Rectal smooth muscle tissue (tissue), 1 donor: ENCODE data around the gene HEPACAM2.
A peak's percentile ranks its signal among the peaks of the same experiment; 100 is the strongest.

ENCODE experiments used
- H3K27ac ChIP-seq: one replicate; pipeline ENCODE4 v1.7.0; 2013; ENCODE audit warnings: low read depth, low read length, inconsistent platforms
- H3K27me3 ChIP-seq: one replicate; pipeline ENCODE4 v1.7.0; 2013; ENCODE audit warnings: low read length; ENCODE audit not compliant: control insufficient read depth, insufficient read depth
- H3K36me3 ChIP-seq: one replicate; pipeline ENCODE4 v1.7.0; 2013; ENCODE audit warnings: low read length; ENCODE audit not compliant: control insufficient read depth, insufficient read depth
- H3K4me1 ChIP-seq: one replicate; pipeline ENCODE4 v1.7.0; 2013; ENCODE audit warnings: low read length; ENCODE audit not compliant: control insufficient read depth, insufficient read depth
- H3K4me3 ChIP-seq: one replicate; pipeline ENCODE4 v1.7.0; 2013; ENCODE audit warnings: low read length
- H3K9ac ChIP-seq: one replicate; pipeline ENCODE4 v1.7.0; 2013; ENCODE audit warnings: low read length

The HEPACAM2 gene

GRCh38 chr7:93226310-93226709, at the start of gene HEPACAM2:
Gene HEPACAM2, minus strand, starts transcription at chr7:93226469.
- Histone ChIP-seq H3K9ac (no peak within 1 kb of the TSS), H3K36me3 (no peaks in the 10 kb centered on the region), H3K4me3 (no peak within 1 kb of the TSS), H3K27ac (no peak within 1 kb of the TSS), H3K4me1 (no peaks in the 10 kb centered on the region), H3K27me3 (no peaks in the 10 kb centered on the region)

DNA sequence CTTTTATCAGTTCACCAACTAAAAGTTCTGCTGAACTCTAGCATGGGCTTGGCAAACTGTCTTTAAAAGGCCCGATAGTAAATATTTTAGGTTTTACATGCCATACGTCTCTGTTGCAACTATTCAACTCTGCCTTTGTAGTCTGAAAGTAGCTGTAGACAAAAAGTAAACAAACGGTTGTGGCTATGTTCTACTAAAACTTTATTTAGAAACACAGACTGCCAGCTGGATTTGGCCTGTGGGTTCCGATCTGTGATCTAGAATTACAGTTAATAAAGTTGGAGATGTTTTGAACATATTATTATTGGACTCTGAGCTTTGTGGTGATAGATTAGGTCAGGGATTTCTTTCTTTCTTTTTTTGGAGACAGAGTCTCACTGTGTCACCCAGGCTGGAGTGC, 39.0 kb upstream of the HEPACAM2 start:
- no peaks in the 10 kb centered on the region for H3K36me3 ChIP-seq
- no peak overlapping the region for H3K27ac ChIP-seq
- no peaks in the 10 kb centered on the region for H3K27me3 ChIP-seq

DNA sequence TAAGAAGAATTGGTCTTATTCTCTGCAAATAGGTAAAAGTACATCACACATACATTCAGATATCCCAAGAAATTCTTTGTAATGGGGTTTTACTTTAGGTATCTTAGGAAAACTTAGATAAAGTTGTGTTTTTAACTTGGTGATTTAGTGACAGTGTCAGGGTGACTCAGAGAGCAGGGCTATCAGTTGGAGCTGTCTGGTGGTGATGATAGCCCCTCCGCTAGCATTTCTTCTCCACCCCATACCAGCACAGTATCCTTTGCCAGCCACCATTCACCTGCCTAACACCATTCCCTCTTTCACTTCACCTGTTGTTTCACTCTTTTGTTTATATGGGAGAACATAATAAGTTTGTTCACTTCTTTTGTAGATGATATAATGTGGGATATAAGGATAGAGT, 36.3 kb upstream of the HEPACAM2 start:
- Histone ChIP-seq H3K27me3 (no peaks in the 10 kb centered on the region), H3K27ac (no peak overlapping the region), H3K4me3 (no peak overlapping the region), H3K9ac (no peak overlapping the region), H3K4me1 (no peaks in the 10 kb centered on the region), H3K36me3 (no peaks in the 10 kb centered on the region)

More for the DNA sequence above, 39.0 kb upstream of the HEPACAM2 start:
- H3K4me1 ChIP-seq: no peaks in the 10 kb centered on the region
- no peak overlapping the region for H3K4me3 ChIP-seq
- H3K9ac ChIP-seq: no peak overlapping the region

DNA sequence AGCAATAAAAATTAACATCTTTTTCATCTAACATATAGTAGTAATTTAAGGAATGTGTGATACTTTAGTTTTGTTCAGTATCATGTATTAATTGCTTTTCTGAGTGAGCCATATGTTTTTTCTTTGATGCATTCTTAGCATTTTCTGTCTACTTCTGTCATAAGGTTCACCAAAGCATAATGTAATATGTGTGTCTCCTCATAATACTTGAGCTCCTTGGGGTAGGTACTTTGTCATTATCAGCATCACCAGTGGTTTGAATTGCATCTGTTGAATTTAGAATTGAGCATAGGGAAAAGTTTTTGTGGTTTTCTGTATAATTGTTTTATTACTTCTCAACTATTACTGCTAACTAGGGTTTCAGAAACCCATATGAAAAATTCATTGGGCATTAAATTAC, 32.4 kb upstream of the HEPACAM2 start:
- Histone ChIP-seq H3K9ac (no peak overlapping the region), H3K36me3 (no peaks in the 10 kb centered on the region), H3K4me1 (no peaks in the 10 kb centered on the region), H3K4me3 (no peak overlapping the region), H3K27ac (no peak overlapping the region), H3K27me3 (no peaks in the 10 kb centered on the region)

DNA sequence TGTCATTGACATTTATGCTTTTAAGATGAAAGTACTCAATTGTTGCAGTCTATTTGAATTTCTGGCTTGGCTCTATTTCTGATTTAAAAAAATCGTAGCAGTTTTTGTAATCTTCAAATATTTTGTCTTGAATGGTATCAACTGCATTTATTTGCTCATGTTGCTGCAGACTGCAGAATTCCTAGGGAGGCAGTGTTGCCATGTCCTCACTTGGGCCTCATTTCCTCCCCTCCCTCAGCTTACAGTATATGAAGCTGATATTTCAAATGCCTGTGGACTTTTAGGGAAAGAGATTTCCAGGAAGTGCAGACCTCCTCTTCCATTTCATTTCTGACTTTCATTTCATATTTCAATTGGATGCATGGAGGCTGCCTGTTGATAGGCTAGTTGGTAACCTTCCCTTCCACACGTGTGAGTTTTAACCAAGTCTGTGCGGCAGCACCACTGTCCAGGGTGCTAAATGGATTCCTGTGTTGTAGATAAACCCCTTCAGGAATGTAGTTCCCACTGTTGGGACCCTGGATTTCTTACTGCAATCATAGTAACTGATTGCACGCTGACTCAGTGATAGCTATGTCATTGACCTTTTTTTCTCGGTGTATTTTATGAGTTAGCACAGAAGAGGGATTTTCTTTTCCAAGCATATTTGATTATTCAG, 23.4 kb upstream of the HEPACAM2 start:
- Histone ChIP-seq H3K4me3 (no peak overlapping the region), H3K9ac (no peak overlapping the region), H3K4me1 (peaks cover 3% of the 10 kb centered on the region), H3K27ac (no peak overlapping the region), H3K27me3 (no peaks in the 10 kb centered on the region), H3K36me3 (no peaks in the 10 kb centered on the region)

DNA sequence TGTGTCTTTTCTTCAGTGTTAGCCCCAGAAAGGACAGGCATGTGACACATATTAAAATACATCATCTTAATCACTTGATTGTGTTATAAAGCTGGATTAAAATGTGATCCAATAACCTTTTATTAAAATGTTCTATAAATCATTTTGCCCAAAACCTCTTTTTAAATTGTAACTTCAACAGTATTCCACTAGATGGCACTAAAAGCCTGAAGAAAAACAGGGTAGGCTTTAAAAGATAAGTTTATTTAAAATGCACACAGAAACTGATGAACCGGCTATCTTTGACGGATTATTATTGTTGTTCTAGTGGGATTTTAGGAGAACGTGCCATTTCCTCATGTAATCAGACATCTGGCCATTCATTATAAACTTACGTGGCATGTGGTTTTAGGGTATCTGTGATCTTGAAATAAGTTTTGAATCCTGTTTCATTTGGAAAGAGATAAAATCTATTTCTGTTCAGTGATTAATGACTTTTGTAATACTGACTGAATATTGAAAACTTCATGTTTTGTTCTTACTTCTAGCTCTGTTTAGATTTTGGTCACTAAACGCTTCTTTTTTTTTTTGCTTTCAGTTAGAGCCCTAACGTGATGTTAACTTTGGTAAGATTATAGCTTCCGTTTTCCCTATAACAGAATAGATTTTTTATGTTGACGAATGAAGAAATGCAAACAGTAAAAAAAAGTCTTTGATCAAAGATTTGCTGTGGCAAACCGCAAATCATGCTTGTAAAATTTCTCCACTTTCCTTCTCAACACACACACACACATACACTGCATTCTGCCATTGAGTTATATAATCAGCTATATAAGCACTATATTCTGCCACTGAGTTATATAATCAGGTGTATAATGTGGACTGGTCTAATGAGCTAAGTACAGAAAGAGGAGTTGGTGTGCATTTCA, 19.5 kb upstream of the HEPACAM2 start:
- no peak overlapping the region for H3K27ac ChIP-seq
- H3K9ac ChIP-seq: no peak overlapping the region
- no peaks in the 10 kb centered on the region for H3K4me1 ChIP-seq
- H3K27me3 ChIP-seq: no peaks in the 10 kb centered on the region
- H3K36me3 ChIP-seq: no peaks in the 10 kb centered on the region
- peak overlapping the region; percentile 45 for H3K4me3 ChIP-seq

- no peak overlapping the region for H3K9ac ChIP-seq
- no peak overlapping the region for H3K4me3 ChIP-seq
- no peak overlapping the region for H3K27ac ChIP-seq
- H3K27me3 ChIP-seq: no peaks in the 10 kb centered on the region
- no peaks in the 10 kb centered on the region for H3K4me1 ChIP-seq
- no peaks in the 10 kb centered on the region for H3K36me3 ChIP-seq
These were observed 15.8 kb upstream of the HEPACAM2 start for GRCh38 chr7:93242106-93242505.

DNA sequence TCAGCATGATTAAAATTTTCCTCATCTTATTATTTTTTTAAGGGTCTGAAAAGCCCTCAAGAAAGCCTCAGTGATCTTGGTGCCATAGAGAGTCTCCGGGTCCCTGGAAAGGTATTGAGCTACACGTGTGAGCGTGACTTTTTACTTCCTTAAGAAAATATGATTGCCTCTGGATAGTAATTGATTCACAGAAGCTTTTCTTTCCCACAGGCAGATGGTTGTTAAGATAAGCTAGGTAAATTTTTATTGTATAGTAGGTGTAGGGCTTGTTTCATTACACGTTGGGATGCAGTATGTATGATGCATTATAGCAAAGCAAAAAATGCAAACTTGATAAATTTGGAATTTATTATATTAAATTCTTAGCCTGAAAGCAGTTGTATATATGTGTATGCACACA, 13.6 kb upstream of the HEPACAM2 start:
- Histone ChIP-seq H3K4me1 (no peaks in the 10 kb centered on the region), H3K36me3 (no peaks in the 10 kb centered on the region), H3K27ac (no peak overlapping the region), H3K27me3 (no peaks in the 10 kb centered on the region), H3K9ac (no peak overlapping the region), H3K4me3 (no peak overlapping the region)

GRCh38 chr7:93238748-93239147, 12.5 kb upstream of the HEPACAM2 start:
- H3K4me1 ChIP-seq: no peaks in the 10 kb centered on the region
- H3K9ac ChIP-seq: no peak overlapping the region
- no peak overlapping the region for H3K27ac ChIP-seq
- no peak overlapping the region for H3K4me3 ChIP-seq
- no peaks in the 10 kb centered on the region for H3K27me3 ChIP-seq
- H3K36me3 ChIP-seq: no peaks in the 10 kb centered on the region

GRCh38 chr7:93238131-93238530, 11.9 kb upstream of the HEPACAM2 start:
- no peaks in the 10 kb centered on the region for H3K36me3 ChIP-seq
- no peak overlapping the region for H3K27ac ChIP-seq
- no peak overlapping the region for H3K4me3 ChIP-seq
- no peak overlapping the region for H3K9ac ChIP-seq
- H3K4me1 ChIP-seq: no peaks in the 10 kb centered on the region
- no peaks in the 10 kb centered on the region for H3K27me3 ChIP-seq

- no peaks in the 10 kb centered on the region for H3K36me3 ChIP-seq
- peaks cover 4% of the 10 kb centered on the region for H3K4me1 ChIP-seq
- H3K27ac ChIP-seq: no peak overlapping the region
- no peaks in the 10 kb centered on the region for H3K27me3 ChIP-seq
- no peak overlapping the region for H3K9ac ChIP-seq
- no peak overlapping the region for H3K4me3 ChIP-seq
These were observed 9.3 kb upstream of the HEPACAM2 start for GRCh38 chr7:93235541-93235940.

GRCh38 chr7:93232673-93233018, 6.4 kb upstream of the HEPACAM2 start:
- H3K4me3 ChIP-seq: peak overlapping the region; percentile 88
- no peaks in the 10 kb centered on the region for H3K27me3 ChIP-seq
- H3K9ac ChIP-seq: peak overlapping the region; percentile 24
- H3K4me1 ChIP-seq: peaks cover 4% of the 10 kb centered on the region
- no peaks in the 10 kb centered on the region for H3K36me3 ChIP-seq
- no peak overlapping the region for H3K27ac ChIP-seq
